HG02623 (cell line): ENCODE results near the gene CLECL1.
"Not testable (repeated sequence)": the region's sequence is repeated elsewhere in the genome, so short reads cannot be mapped to it uniquely, and the experiment has no call there.

ENCODE experiments used
- ATAC-seq: cut with Tn5 transposase; IDR thresholded peaks from one replicate; pipeline ENCODE4 v1.9.1; 2021; ENCODE audit warnings: moderate library complexity; ENCODE audit not compliant: unreplicated experiment

Gene CLECL1

DNA sequence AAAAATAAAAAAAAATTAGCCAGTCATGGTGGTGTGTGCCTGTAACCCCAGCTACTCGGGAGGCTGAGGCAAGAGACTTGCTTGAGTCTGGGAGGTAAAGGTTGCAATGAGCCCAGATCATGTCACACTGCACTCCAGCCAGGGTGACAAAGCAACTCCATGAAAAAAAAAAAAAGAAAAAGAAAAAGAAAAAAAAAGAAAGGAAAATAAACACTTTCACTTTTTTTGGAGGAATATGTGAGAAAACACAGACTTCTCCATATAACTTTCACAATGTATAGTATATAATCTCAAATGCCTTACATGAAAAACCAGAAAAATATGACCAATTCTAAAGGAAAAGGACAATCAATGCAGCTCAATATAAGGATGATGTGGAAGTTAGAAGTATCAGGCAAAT lies 8.9 kb downstream of the CLECL1 start:
- no peak for ATAC-seq

DNA sequence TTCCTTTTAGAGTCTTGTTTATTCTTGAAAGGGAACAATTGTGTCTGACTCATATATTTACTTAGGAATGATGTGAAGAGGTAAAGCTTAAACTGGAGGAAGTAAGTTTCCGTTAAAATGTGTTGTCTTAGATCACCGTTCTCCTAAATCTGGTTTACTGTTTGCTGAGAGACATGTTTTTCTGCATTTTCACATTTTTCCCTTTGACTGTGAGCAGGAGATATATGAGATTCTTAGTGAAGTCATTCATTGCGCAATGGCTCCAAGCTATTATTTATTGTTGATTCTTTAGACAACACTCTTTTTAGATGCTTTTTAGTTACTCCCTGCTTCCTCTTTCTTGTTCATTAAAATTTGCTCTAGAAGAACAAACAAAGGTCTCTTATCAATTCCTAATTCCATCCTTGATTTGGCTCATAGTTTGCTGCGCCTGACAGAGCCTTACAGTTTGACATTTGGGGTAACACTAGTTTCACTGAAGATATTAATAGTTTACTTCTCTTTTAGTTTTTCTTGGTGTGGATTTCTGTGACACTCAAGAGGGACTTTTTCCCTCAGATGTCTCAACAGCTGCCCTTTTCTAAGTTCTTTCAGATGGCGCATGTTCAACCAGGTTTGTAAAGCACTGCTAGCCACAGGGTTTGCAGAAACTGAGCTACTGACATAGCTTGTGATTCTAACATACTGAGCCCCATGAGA lies 11.4 kb downstream of the CLECL1 start:
- ATAC-seq = peak; percentile 42

DNA sequence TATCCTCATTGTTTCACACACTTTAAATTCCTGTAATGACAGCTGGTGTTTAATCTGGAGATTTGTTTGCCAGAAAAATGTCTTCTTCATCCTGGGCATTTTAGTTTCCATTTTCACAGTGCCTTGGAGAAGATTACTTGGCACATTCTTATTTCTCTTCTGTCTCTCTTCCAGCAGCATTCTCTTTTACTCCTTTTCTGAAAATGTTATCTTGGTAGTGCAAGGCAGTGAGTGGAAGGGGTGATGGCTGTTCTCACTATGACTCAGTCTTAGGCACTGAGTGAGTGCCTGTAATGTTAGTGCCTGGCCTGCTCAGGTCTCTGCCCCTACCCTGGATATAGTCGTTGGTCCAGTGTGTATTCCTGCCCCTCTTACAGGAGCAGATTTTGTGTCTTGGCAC lies 13.1 kb downstream of the CLECL1 start:
- ATAC-seq = no peak

DNA sequence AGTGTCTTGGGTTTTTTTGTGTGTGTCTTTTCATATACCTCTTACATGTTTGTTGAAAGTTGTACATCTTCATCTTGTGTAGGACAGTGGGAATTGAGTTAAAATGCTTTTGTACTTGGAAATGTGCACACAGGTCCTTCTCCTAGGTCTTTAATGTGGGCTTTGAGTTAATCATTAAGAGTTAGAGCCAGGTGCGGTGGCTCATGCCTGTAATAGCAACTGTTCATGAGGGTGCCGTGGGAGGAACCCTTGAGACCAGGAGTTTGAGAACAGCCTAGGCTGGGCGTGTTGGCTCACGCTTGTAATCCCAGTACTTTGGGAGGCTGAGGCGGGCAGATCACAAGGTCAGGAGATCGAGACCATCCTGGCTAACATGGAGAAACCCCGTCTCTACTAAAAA lies 13.9 kb downstream of the CLECL1 start:
- ATAC-seq = no peak

DNA sequence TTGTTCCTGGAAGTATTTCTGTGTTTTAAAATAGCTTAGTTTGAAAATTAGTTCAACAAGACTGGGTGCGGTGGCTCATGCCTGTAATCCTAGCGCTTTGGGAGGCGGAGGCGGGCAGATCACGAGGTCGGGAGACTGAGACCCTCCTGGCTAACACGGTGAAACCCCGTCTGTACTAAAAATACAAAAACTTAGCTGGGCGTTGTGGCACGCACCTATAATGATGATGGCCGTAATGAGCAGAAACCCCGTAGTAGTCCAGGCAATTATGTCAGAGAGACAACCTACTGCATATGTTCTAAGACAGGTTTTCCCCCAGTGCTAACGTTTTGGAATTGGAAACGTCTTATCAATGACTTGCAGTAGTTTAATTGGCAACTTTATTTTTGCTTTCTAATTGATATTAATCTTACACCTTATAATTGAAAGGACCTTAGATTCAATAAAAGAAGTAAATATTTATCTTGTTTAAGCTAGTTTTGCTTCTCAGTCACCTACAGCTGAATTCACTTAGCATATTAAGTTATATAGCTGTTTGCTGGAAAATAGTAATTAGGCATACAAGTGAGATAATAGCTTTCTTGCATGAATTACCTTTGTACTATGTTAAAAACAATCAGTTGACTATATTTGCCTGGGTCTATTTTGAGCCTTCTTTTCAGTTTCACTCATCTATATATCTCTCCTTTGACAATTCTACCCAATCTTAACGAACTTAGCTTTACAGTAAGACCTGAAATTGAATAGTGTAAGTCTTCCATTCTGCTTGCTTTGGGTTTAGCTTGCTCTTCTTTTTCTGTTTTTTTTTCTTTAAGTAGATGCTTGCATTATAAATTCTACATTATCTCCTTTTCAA lies 15.6 kb downstream of the CLECL1 start:
- no peak for ATAC-seq

DNA sequence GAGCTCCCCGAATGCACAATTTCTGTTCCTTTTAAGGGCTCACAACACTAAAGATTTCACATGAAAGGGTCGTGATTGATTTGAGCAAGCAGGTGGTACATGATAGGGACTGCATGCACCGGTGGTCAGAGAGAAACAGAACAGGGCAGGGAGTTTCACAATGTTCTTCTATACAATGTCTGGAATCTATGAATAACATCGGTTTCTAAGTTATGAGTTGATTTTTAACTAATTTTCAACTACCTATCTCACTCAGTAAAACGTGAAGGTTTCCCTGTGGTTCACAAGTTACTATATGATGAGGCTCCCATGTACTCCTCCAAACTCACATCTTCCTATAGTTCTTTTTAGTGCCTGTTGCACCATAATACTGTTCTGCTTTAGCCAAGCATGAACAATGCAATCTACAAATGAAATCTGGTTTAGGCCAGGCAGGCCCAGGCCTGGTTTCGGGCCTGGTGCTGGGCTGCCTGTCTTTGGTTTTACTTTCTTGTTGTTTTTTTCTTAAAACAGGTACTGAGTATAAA lies 19.8 kb downstream of the CLECL1 start:
- ATAC-seq = peak; percentile 66

DNA sequence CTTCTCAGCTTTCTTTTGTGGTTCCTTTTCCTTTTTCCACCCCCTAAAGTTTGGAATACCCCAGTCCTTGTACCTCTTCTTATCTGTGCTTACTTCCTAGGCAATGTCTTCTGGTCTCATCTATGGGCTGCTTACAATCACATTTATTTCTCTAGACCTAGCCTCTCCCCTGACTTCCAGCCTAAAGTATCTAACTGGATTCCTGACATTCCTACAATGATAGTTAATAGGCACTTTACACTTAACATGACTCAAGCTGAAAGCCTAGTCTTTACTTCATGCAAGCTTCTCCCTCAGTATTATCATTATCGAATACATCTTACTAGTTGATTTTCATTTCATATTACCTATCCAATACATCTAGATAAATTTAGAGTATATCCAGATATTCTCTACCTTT lies 21.2 kb downstream of the CLECL1 start:
- ATAC-seq = no peak

DNA sequence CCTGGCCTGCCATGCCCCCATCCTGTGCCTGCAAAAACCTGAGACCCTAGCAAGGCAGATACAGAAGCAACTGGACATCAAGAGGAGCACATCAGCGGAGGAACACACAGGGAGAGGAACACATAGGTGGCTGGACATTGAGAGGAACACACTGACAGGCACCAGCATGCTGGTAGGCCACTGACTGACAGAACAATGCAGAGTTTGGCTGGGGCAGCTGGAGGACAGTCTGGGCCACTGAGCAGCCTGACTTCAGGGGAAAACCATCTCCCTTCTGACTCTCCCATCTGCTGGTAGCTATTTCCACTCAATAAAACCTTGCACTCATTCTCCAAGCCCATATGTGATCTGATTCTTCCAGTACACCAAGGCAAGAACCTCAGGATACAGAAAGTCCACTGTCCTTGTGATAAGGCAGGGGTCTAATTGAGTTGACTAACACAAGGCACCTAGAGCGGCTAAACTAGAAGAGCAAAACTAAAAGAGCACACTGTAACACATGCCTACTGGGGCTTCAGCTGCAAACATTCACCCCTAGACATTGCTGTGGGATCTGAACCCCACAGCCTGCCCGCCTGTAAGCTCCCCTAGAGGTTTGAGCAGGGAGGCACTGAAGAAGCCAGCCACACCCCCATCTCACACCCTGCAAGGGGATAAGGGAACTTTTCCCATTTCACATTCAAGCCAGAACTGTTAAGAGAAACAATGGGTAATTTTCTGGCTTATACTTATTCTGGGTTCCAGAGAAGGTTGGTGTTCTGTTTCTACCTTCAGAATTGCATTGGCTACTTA lies 22.1 kb downstream of the CLECL1 start:
- ATAC-seq = no peak

DNA sequence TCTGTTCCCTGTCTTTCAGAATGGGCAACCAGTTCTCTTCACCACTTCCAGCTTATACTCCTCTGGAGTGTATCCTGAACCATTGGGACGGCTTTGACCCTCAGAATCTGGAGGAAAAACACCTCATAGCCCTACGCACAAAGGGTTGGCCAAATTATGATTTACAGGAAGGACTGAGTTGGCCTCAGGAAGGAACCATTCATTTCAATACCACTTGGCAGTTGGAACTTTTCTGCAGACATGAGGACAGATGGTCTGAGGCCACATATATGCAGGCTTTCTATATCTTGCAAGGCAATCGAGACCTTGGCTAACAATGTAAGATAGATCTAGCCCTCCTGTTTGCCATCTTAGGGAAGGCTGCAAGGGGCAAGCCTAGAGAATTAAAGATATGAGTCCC lies 24.0 kb downstream of the CLECL1 start:
- ATAC-seq = no peak

DNA sequence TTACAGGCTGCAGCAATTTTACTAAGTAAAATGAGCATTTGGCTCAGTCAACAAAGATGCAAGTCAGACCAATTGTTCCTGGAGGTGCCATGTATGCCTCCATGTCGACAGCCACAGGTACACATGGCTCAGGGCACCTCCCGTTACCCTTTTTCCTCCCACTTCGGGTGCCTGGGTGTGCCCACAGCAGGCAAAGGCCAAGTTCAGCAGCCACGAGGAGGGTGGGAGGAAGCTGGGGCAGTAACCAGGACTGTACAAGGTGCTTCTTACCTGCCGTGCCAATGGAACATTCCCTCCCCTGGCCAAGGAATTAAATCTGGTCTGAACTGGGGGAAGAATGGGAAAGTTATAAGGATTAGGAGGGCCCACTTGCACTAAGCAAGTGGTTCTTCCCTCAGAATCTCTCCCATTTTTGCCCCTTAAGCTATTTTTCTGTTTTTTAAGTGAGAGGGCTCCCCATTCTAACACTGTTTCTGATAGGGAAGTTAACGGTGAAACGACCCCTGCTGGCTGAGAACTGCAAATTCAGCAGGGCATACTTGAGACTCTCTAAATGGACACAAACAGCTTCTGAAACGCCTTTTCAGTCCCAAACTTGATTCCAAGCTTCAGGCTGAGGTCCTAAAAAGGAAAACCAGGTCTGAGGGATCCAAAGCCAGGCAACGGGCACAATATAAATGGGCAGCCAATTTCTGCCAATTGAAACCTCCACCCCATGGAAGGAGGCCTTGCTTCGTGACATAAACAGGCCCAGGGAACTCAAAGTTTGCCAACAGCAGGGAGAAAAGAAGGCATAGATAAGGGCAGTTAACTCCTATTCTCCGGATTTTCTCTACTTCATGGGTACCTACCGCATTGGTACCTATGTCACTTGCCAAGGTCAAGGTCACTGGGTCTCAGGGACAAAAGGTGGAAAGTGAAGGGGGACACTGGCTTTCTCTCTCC lies 24.8 kb downstream of the CLECL1 start:
- no peak for ATAC-seq

DNA sequence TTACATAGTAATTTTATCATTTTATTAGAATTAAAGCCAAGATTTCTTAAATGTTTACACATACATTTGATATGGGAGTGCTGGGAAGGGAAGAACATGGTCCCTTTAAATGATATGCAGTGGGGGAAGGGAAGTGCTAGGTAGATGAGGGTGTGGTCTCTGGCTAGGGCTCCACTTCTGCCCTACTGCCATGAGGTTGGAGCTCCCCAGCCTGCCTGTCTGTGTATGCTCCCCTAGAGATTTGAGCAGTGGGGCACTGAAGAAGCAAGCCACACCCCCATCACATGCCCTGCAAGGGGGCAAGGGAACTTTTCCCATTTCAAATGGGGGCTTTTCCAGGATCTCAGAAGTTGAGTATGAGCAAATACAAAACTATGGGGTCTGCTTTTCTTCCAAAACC lies 25.5 kb downstream of the CLECL1 start:
- ATAC-seq = no peak

DNA sequence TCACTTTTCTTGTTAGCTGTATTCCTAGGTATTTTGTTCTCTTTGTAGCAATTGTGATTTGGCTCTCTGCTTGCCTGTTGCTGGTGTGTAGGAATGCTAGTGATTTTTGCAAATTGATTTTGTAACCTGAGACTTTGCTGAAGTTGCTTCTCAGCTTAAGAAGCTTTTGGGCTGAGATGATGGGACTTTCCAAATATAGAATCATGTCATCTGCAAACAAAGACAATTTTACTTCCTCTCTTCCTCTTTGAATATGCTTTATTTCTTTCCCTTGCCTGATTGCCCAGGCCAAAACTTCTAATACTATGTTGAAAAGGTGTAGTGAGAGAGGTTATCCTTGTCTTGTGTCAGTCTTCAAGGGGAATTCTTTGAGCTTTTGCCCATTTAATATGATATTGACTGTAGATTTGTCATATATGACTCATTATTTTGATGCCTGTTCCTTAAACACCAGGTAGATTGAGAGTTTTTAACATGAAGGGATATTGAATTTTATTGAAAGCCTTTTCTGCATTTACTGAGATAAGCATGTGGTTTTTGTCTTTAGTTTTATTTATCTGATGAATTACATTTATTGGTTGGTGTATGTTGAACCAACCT lies 26.7 kb downstream of the CLECL1 start:
- no peak for ATAC-seq

DNA sequence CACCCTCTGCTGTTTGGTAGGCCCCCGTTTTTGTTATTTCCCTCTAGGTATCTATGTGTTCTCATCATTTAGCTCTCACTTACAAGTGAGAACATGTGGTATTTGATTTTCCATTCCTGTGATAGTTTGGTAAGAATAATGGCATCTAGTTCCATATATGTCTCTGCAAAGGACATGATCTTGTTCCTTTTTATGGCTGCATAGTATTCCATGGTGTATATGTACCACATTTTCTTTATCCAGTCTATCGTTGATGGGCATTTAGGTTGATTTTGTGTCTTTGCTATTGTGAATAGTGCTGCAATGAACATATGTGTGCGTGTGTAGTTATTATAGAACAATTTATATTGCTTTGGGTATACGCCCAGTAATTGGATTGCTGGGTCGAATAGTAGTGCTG lies 28.3 kb downstream of the CLECL1 start:
- not testable (repeated sequence) for ATAC-seq

DNA sequence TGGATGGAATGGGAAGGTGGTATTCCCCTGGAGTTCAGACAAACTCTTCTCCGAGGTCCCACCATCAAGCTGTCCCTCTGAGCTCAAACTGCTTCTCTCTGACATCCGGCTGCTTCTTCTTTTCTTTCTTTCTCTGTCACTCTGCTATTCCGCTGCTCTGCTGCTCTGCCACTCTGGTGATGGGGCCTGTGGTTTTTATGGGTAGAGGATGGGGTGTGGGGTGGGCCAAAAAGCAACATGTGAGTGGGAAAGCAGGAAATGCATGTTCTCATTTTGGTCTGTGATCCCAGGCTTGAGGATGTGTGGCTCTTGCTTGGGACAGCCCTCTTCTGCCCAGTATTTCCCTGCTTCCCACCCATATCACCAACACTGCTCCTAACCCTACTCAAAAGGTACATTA lies 30.6 kb downstream of the CLECL1 start:
- ATAC-seq = no peak

DNA sequence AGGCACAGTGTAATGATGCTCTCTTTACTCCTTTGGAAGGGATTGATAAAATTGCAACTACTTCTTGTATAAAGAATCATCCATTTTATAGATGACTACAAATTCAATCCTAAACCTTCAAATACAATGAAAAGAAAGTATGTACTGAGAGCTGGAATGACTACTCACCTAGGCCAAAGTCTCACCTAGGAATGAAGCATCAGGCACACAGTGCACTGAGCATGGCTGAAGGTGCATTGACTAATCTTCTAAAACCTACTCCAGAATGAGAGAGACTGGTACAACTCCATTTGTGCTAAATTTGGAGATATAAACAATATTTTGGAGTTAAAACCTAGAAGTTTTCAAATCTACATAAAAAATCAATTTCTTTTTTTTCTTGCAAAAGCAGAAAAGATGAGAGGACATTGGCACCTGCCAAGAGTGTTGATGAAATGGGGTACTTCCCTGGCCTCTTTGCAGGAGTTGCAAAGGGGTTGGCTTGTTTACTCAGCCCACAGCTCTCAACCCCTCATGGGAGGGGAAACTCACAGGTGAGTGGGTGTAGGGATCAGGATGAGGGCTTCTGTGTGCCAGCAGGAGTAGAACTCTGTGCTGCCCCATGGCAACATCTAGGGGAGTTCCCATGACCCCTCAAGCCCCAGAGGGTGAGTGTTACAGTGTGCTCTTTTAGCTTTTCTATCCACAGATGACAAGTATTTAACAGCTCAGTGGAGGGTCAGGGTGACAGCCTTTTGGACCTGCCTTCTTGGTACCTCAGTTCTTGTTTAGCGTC lies 31.3 kb downstream of the CLECL1 start:
- ATAC-seq = no peak

DNA sequence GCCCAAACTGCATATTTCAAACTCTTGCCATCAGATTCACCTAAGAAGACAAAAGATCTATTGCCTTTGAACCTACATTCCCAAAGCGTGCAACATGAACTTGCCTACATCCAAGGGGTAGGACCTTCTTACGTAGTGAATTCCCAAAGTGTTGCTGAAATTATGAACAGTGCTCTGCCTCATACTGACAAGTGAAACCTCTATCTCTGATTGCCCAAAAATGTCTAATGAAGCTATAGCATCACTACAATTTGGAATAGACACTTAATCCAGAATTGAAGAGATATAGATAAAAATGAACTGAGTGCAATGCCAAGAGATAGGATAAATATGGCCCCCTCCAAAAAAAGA lies 32.3 kb downstream of the CLECL1 start:
- ATAC-seq = no peak

DNA sequence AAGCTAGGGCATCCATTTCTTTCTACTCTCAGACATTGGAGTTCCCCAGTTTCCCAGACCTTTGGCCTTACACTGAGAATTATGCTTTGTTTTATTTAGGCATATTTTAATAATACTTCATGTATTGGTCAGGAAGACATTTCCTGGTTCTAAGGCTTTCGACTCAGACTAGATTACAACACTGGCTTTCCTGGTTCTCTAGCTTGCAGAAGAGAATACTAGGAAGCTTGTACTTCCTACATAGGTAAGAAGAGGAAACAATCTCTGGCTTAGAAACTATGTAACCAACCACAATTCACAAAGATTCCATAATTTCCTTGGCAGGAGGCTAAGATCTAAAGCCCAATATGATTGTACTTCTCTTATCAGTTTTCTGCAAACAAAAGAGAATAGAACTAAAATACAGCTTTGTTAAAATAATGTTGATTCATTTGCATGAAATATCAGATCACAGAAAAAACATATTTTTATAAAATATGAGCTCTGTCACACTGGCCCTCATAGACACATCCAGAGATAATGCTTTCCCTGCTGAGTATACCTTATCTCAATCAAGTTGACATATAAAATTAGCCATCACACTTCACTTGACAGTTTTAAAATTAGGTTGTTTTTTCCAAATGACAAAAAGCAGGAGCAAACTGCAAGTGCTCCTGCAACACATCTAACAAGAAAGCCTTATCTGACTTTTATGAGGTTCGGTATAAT lies 32.8 kb downstream of the CLECL1 start:
- no peak for ATAC-seq

DNA sequence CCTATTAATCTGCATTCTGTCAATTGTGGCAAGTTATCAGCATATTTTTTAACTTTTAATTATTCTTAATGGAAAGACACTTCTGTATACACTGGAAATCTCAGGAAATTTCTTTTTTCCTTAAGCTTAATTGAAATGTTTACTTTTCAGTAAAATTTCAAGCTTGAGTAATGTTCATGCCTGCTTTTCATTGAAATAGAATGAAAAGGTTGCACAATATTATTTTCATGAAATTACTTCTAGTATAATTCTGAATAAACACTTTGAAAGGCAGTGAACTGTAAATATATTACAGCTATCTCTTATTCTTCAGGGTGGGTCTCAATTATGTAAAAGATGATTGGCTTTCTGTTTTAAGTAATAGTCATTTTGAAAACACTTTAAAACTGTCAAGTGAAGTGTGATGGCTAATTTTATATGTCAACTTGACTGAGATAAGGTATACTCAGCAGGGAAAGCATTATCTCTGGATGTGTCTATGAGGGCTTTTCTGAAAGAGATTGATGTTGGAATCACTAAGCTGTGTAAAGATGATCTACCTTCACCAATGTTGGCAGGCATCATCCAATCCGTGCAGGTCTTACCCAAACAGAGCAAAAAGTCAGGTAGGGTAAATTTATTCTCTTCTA lies 33.5 kb downstream of the CLECL1 start:
- no peak for ATAC-seq
